ENCODE results near the gene PLB1.
A peak's percentile ranks its signal among the peaks of the same experiment; 100 is the strongest.
"Not testable (repeated sequence)": the region's sequence is repeated elsewhere in the genome, so short reads cannot be mapped to it uniquely, and the experiment has no call there.

The PLB1 gene

DNA sequence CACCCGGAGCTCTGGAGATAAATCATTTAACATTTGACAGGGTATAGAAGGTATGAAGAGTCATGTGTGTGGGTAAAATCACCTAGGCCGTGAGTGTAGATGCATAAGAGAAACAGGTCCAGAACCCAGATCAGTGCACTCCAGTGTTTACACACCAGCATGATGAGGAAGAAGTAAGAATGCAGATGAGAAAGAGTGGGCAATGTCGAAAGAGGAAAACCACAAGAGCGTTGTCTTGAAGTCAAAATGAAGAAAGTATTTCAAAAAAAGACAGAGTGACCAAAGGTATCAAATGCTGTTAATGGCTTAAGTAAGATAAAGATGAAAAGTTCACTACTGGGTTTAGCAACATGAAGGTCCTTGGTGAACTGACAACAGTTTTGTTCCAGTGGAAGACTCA, 32.0 kb upstream of the PLB1 start:
- DNase-seq (ENCODE audit: low read depth, low spot score), result no peak

GRCh38 chr2:28465148-28465885, 30.5 kb upstream of the PLB1 start:
- DNase-seq (ENCODE audit: low read depth, low spot score), result no peak

- peak; percentile 49 for DNase-seq (ENCODE audit: low read depth, low spot score)
Measured at GRCh38 chr2:28469304-28469703, 26.6 kb upstream of the PLB1 start.

DNA sequence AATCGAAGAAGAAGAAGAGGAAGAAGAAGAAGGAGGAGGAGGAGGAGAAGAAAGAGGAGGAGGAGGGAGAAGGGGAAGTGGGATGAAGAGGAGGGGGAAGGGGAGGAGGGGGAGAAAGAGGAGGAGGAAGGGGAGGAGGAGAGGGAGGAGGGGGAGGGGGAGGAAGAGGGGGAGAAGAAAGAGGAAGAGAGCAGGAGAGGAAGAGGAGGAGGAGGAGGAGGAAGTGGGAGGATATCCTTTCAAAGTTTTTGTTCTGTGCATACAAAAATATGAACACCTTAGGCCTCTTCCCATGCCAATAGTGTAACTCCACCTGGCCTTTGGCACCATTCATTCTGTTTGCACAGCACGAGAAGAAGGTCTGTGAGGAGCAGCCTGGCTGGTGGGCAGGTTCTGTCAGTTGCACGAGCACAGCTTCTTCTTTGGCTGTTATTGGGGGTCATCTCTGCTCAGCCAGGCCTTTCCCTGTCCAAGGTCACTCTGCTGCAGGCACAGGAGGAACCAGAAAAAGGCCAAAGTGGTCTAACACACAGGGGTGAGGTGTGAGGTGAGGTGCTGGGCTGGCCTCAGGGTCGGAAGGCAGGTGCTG, 25.8 kb upstream of the PLB1 start:
- DNase-seq (ENCODE audit: low read depth, low spot score), result no peak

GRCh38 chr2:28470759-28471158, 25.1 kb upstream of the PLB1 start:
- no peak for DNase-seq (ENCODE audit: low read depth, low spot score)

DNA sequence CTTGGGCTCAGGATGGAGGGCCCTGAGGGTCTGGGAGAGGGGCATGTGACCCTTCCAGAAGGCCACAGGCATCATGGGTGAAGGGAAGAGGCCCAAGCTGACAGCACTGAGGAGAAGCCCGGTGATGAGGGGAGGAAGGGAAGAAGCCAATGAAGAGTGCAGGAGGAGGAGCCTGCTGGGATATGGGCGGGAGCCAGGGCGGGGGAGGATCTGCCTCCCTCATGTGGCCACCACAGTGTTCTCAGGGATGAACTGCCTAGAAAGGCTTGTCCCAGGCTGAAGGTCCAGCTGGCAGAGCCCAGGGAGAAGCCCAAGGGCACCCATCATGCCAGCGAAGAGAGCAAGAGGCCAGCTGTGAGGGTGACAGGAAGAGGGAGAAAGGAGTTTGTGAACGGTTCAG, 24.6 kb upstream of the PLB1 start:
- no peak for DNase-seq (ENCODE audit: low read depth, low spot score)

DNA sequence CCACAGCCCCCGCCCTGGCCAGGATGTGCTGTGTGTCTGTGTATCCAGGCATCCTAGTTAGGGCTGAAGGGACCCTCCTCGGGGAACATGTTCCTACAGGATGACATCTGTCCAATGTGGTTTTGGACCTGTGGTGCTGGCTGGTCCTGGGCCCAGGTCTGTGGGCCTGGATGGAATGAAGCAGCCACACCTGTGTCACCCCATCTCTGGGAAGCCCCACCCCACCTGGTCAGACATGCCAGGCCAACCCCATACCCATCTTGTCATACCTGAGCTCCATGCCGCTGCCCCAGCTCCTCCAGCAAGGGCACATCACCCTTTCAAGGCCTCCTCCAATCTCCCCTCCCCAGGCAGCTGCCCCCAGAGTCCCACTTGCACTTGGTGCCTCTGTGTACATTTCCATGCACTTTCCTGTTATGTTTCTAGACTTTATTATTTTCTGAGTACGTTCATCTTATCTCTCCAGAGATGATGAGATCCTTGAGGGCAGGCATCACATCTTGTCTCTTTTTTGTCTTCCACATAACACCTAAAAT, 24.1 kb upstream of the PLB1 start:
- DNase-seq (ENCODE audit: low read depth, low spot score), result no peak

- not testable (repeated sequence) for DNase-seq (ENCODE audit: low read depth, low spot score)
Measured at GRCh38 chr2:28472641-28473040, 23.2 kb upstream of the PLB1 start.

DNA sequence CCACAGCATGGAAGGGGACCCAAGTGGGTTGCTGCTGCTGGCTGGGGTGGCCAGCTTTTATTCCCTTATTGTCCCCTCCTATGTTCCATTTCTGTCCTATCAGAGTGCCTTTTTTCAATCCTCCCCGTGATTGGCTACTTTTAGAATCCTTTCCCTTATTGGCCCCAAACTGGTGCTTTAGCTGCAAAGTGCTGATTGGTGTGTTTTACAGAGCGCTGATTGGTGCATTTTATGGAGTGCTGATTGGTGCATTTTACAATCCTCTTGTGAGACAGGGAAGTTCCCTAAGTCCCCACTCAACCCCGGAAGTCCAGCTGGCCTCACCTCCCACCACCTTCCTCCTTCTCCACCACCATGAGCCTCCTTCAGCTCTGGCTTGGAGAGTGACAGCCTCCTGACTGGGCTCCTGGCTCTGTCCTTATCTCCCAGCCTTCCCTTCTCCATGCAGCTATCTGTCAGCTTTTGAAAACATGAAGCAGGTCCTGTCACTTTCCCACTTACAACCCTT, 20.7 kb upstream of the PLB1 start:
- DNase-seq (ENCODE audit: low read depth, low spot score), result no peak

GRCh38 chr2:28477087-28477486, 18.8 kb upstream of the PLB1 start:
- DNase-seq (ENCODE audit: low read depth, low spot score), result no peak

GRCh38 chr2:28477645-28478044, 18.2 kb upstream of the PLB1 start:
- DNase-seq (ENCODE audit: low read depth, low spot score), result no peak

DNA sequence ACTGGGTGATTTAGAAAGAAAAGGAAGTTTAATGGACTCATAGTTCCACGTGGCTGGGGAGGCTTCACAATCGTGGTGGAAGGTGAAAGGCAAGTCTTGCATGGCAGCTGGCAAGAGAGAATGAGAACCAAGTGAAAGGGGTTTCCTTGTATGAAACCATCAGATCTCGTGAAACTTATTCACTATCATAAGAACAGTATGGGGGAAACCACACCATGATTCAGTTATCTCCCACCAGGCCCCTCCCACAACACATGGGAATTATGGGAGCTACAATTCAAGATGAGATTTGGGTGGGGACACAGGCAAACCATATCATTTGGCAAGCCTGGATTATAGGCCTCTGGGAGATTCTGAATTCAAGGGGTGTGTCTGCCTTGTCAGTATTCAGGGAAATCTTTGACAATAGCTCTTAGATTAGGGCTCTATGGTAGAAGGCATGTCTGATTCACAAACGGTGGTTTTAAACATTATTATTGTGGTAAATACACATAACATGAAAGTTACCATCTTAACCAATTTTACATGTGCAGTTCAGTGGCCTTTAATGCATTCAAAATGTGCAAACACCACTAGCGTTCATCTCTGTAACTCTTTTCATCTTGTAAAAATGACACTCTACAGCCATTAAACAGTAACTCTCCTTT, 15.3 kb upstream of the PLB1 start:
- DNase-seq (ENCODE audit: low read depth, low spot score), result no peak

- no peak for DNase-seq (ENCODE audit: low read depth, low spot score)
Measured at GRCh38 chr2:28481905-28482304, 14.0 kb upstream of the PLB1 start.

- no peak for DNase-seq (ENCODE audit: low read depth, low spot score)
Measured at GRCh38 chr2:28484835-28485234, 11.0 kb upstream of the PLB1 start.

GRCh38 chr2:28486526-28486925, 9.3 kb upstream of the PLB1 start:
- no peak for DNase-seq (ENCODE audit: low read depth, low spot score)

GRCh38 chr2:28487258-28487657, 8.6 kb upstream of the PLB1 start:
- DNase-seq (ENCODE audit: low read depth, low spot score), result no peak

GRCh38 chr2:28488083-28488830, 7.6 kb upstream of the PLB1 start:
- no peak for DNase-seq (ENCODE audit: low read depth, low spot score)

- DNase-seq (ENCODE audit: low read depth, low spot score), result no peak
Measured at GRCh38 chr2:28488858-28489575, 6.8 kb upstream of the PLB1 start.

GRCh38 chr2:28490558-28490957, 5.3 kb upstream of the PLB1 start:
- DNase-seq (ENCODE audit: low read depth, low spot score), result no peak

- no peak for DNase-seq (ENCODE audit: low read depth, low spot score)
Measured at GRCh38 chr2:28492282-28492681, 3.6 kb upstream of the PLB1 start.

- DNase-seq (ENCODE audit: low read depth, low spot score), result no peak
Measured at GRCh38 chr2:28493636-28494035, 2.2 kb upstream of the PLB1 start.

Measured in astrocyte of the hippocampus (primary cell).